Measurements from ENCODE around the gene MOB3A. TPM values are rescaled to one million over a fixed set of nuclear protein-coding genes. Genes with fewer than 3 reads are reported as not detected.

Gene MOB3A
- total and polyA plus RNA-seq, 8 donors: 9.9 to 181 (median 25.9) TPM

GRCh38 chr19:2126879-2127518 is 30.9 kb upstream of the MOB3A start:
- intact Hi-C loops (cut with DNase I; ENCODE audit: low total_unique reads): no loop called here
- H3K27me3 ChIP-seq: no peaks in the 10 kb centered on the region
- TF ChIP-seq CTCF (IDR thresholded peaks at IDR 0.05) (no peak), POLR2AphosphoS5 (IDR thresholded peaks at IDR 0.05) (no peak), POLR2A (IDR thresholded peaks at IDR 0.05) (no peak), EP300 (IDR thresholded peaks at IDR 0.05) (no peak)
- peaks cover 77 to 96% (median 95%) of the 10 kb centered on the region in 4 donors for H3K36me3 ChIP-seq
- H3K4me3 ChIP-seq: no peak overlapping the region
- no peak for DNase-seq
- no peaks in the 10 kb centered on the region for H3K9me3 ChIP-seq
- no peak overlapping the region for H3K27ac ChIP-seq
- WGBS, 5 donors: 92 to 96% (median 94%) methylated on average over 13 to 24 of the region's 24 CpGs
- no peaks in the 10 kb centered on the region for H3K4me1 ChIP-seq

DNA sequence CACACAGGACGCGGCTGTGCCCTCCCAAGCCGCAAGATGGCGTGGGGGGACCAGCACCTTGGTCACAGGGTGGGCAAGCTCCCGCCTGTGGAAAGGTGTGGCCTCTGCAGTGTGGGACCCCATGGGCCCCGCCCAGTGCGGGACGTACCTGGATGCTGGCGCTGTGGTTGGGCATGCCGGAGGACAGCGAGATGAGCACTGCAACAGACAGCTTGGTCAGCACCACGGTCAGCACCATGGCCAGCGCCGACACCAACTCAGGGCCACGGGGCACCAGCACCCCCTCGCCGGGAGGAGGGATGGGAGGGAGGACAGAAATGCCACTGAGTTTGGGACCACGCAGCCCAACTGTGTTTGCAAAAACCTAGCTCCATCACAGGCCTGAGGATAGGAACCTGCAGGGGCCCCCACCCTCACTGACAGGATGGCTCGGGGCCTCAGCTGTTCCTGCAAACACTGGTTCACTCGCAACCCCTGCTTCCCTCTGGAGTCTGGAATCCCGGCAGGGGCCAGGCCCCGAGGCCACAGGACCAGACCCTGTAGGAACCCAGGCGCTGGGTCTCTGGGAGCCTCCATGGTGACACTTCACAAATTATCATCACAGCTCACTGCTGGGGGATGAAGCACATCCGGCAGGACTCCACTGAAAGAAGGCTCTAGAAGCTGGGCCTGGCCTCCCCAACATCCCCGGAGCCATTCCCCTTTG is 27.7 kb upstream of the MOB3A start:
- TF ChIP-seq POLR2AphosphoS5 (IDR thresholded peaks at IDR 0.05): no peak
- no peak for TF ChIP-seq CTCF (IDR thresholded peaks at IDR 0.05)
- no peak for TF ChIP-seq EP300 (IDR thresholded peaks at IDR 0.05)
- no peak for TF ChIP-seq POLR2A (IDR thresholded peaks at IDR 0.05)
- WGBS, 5 donors: 86 to 93% (median 89%) methylated on average over 6 to 25 of the region's 25 CpGs
- intact Hi-C loops (cut with DNase I; ENCODE audit: low total_unique reads): no loop called here
- H3K4me3 ChIP-seq: no peak overlapping the region
- peaks cover 77 to 96% (median 96%) of the 10 kb centered on the region in 4 donors for H3K36me3 ChIP-seq
- no peaks in the 10 kb centered on the region for H3K9me3 ChIP-seq
- H3K27ac ChIP-seq: no peak overlapping the region
- H3K27me3 ChIP-seq: no peaks in the 10 kb centered on the region
- H3K4me1 ChIP-seq: no peaks in the 10 kb centered on the region
- no peak for DNase-seq

GRCh38 chr19:2122982-2123381 is 26.9 kb upstream of the MOB3A start:
- WGBS, 5 donors: 93 to 98% (median 96%) methylated on average over 7 to 10 of the region's 10 CpGs
- H3K27ac ChIP-seq: no peak overlapping the region
- no peak for DNase-seq
- no peaks in the 10 kb centered on the region for H3K27me3 ChIP-seq
- H3K9me3 ChIP-seq: no peaks in the 10 kb centered on the region
- no peak for TF ChIP-seq CTCF (IDR thresholded peaks at IDR 0.05)
- no peak for TF ChIP-seq POLR2AphosphoS5 (IDR thresholded peaks at IDR 0.05)
- TF ChIP-seq EP300 (IDR thresholded peaks at IDR 0.05): no peak
- TF ChIP-seq POLR2A (IDR thresholded peaks at IDR 0.05): no peak
- H3K4me3 ChIP-seq: no peak overlapping the region
- intact Hi-C loops (cut with DNase I; ENCODE audit: low total_unique reads): no loop called here
- peaks cover 83 to 100% (median 100%) of the 10 kb centered on the region in 4 donors for H3K36me3 ChIP-seq
- no peaks in the 10 kb centered on the region for H3K4me1 ChIP-seq

DNA sequence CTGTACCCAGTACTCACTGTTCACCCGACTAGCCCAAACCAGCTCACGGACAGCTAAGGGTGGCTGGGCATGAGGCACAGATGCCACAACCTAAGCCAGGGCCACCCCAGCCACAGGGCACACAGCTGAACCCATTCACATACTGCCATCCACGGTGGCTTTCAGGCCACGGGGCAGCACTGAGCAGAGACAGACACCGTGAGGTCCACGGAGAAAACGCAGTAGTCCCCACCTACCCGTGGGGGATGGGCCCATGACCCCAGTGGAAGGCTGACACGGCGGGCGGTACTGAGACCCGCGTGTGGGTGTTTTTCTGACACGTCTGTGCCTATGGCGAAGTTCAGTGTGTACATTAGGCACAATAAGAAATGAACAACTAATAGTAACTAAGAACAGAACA is 26.1 kb upstream of the MOB3A start:
- TF ChIP-seq POLR2AphosphoS5 (IDR thresholded peaks at IDR 0.05) (no peak), EP300 (IDR thresholded peaks at IDR 0.05) (no peak), POLR2A (IDR thresholded peaks at IDR 0.05) (no peak), CTCF (IDR thresholded peaks at IDR 0.05) (no peak)
- intact Hi-C loops (cut with DNase I; ENCODE audit: low total_unique reads): no loop called here
- 88 to 93% (median 90%) methylated on average over 10 to 15 of the region's 15 CpGs for WGBS, 5 donors
- Histone ChIP-seq H3K4me3 (no peak overlapping the region), H3K9me3 (no peaks in the 10 kb centered on the region), H3K36me3 (peaks cover 84 to 100% (median 100%) of the 10 kb centered on the region in 4 donors), H3K4me1 (no peaks in the 10 kb centered on the region), H3K27ac (no peak overlapping the region), H3K27me3 (no peaks in the 10 kb centered on the region)
- no peak for DNase-seq

Measured in stomach (tissue), 9 donors.